ENCODE measurements around the gene PIK3CD.
"Not testable (repeated sequence)": the region's sequence is repeated elsewhere in the genome, so short reads cannot be mapped to it uniquely, and the experiment has no call there.

The PIK3CD gene

GRCh38 chr1:9762446-9762845 lies 110.9 kb downstream of the PIK3CD start:
- not testable (repeated sequence) for H3K27me3 ChIP-seq (ENCODE audit: control insufficient read depth, insufficient read depth, low read length); H3K9me3 ChIP-seq (ENCODE audit: control insufficient read depth, insufficient read depth, low read length); H3K36me3 ChIP-seq (ENCODE audit: control insufficient read depth, insufficient read depth, low read length); H3K4me3 ChIP-seq (ENCODE audit: low read depth, low read length); H3K27ac ChIP-seq (ENCODE audit: low read depth, low read length); H3K9ac ChIP-seq (ENCODE audit: low read depth, low read length)
- H3K4me1 ChIP-seq (ENCODE audit: control insufficient read depth, insufficient read depth, low read length) = peaks cover 28% of the 10 kb centered on the region

- Histone ChIP-seq H3K4me3 (ENCODE audit: low read depth, low read length) (no peak overlapping the region), H3K9ac (ENCODE audit: low read depth, low read length) (no peak overlapping the region), H3K27ac (ENCODE audit: low read depth, low read length) (peak overlapping the region; percentile 42), H3K9me3 (ENCODE audit: control insufficient read depth, insufficient read depth, low read length) (no peaks in the 10 kb centered on the region), H3K4me1 (ENCODE audit: control insufficient read depth, insufficient read depth, low read length) (peaks cover 28% of the 10 kb centered on the region), H3K36me3 (ENCODE audit: control insufficient read depth, insufficient read depth, low read length) (no peaks in the 10 kb centered on the region), H3K27me3 (ENCODE audit: control insufficient read depth, insufficient read depth, low read length) (no peaks in the 10 kb centered on the region)
Observed at GRCh38 chr1:9763914-9764313, 112.4 kb downstream of the PIK3CD start.

GRCh38 chr1:9764550-9764949 lies 113.0 kb downstream of the PIK3CD start:
- H3K27me3 ChIP-seq (ENCODE audit: control insufficient read depth, insufficient read depth, low read length) = no peaks in the 10 kb centered on the region
- peaks cover 28% of the 10 kb centered on the region for H3K4me1 ChIP-seq (ENCODE audit: control insufficient read depth, insufficient read depth, low read length)
- H3K9ac ChIP-seq (ENCODE audit: low read depth, low read length) = no peak overlapping the region
- no peak overlapping the region for H3K4me3 ChIP-seq (ENCODE audit: low read depth, low read length)
- H3K36me3 ChIP-seq (ENCODE audit: control insufficient read depth, insufficient read depth, low read length) = no peaks in the 10 kb centered on the region
- no peaks in the 10 kb centered on the region for H3K9me3 ChIP-seq (ENCODE audit: control insufficient read depth, insufficient read depth, low read length)
- H3K27ac ChIP-seq (ENCODE audit: low read depth, low read length) = no peak overlapping the region

GRCh38 chr1:9766759-9767442 lies 115.4 kb downstream of the PIK3CD start:
- peak overlapping the region; percentile 53 for H3K27ac ChIP-seq (ENCODE audit: low read depth, low read length)
- no peak overlapping the region for H3K4me3 ChIP-seq (ENCODE audit: low read depth, low read length)
- H3K9me3 ChIP-seq (ENCODE audit: control insufficient read depth, insufficient read depth, low read length) = no peaks in the 10 kb centered on the region
- H3K9ac ChIP-seq (ENCODE audit: low read depth, low read length) = no peak overlapping the region
- no peaks in the 10 kb centered on the region for H3K27me3 ChIP-seq (ENCODE audit: control insufficient read depth, insufficient read depth, low read length)
- peaks cover 6% of the 10 kb centered on the region; the same call in 1 of the 2 replicates for H3K4me1 ChIP-seq (ENCODE audit: control insufficient read depth, insufficient read depth, low read length)
- H3K36me3 ChIP-seq (ENCODE audit: control insufficient read depth, insufficient read depth, low read length) = no peaks in the 10 kb centered on the region; the same call in 1 of the 2 replicates

- H3K27me3 ChIP-seq (ENCODE audit: control insufficient read depth, insufficient read depth, low read length) = no peaks in the 10 kb centered on the region
- H3K9me3 ChIP-seq (ENCODE audit: control insufficient read depth, insufficient read depth, low read length) = no peaks in the 10 kb centered on the region
- H3K36me3 ChIP-seq (ENCODE audit: control insufficient read depth, insufficient read depth, low read length) = peaks cover 10% of the 10 kb centered on the region
- H3K27ac ChIP-seq (ENCODE audit: low read depth, low read length) = no peak overlapping the region
- H3K4me3 ChIP-seq (ENCODE audit: low read depth, low read length) = no peak overlapping the region
- H3K9ac ChIP-seq (ENCODE audit: low read depth, low read length) = no peak overlapping the region
- H3K4me1 ChIP-seq (ENCODE audit: control insufficient read depth, insufficient read depth, low read length) = peaks cover 6% of the 10 kb centered on the region; the same call in 1 of the 2 replicates
Observed at GRCh38 chr1:9767964-9768668, 116.6 kb downstream of the PIK3CD start.

- Histone ChIP-seq H3K4me3 (ENCODE audit: low read depth, low read length) (no peak overlapping the region), H3K27ac (ENCODE audit: low read depth, low read length) (no peak overlapping the region), H3K4me1 (ENCODE audit: control insufficient read depth, insufficient read depth, low read length) (peaks cover 3% of the 10 kb centered on the region; the same call in 1 of the 2 replicates), H3K9me3 (ENCODE audit: control insufficient read depth, insufficient read depth, low read length) (no peaks in the 10 kb centered on the region), H3K36me3 (ENCODE audit: control insufficient read depth, insufficient read depth, low read length) (peaks cover 16% of the 10 kb centered on the region), H3K9ac (ENCODE audit: low read depth, low read length) (no peak overlapping the region), H3K27me3 (ENCODE audit: control insufficient read depth, insufficient read depth, low read length) (no peaks in the 10 kb centered on the region)
Observed at GRCh38 chr1:9768983-9769382, 117.5 kb downstream of the PIK3CD start.

GRCh38 chr1:9770298-9770697 lies 118.8 kb downstream of the PIK3CD start:
- peaks cover 16% of the 10 kb centered on the region for H3K36me3 ChIP-seq (ENCODE audit: control insufficient read depth, insufficient read depth, low read length)
- no peak overlapping the region for H3K27ac ChIP-seq (ENCODE audit: low read depth, low read length)
- H3K4me3 ChIP-seq (ENCODE audit: low read depth, low read length) = no peak overlapping the region
- no peaks in the 10 kb centered on the region; the same call in 1 of the 2 replicates for H3K4me1 ChIP-seq (ENCODE audit: control insufficient read depth, insufficient read depth, low read length)
- no peaks in the 10 kb centered on the region for H3K9me3 ChIP-seq (ENCODE audit: control insufficient read depth, insufficient read depth, low read length)
- H3K27me3 ChIP-seq (ENCODE audit: control insufficient read depth, insufficient read depth, low read length) = no peaks in the 10 kb centered on the region
- H3K9ac ChIP-seq (ENCODE audit: low read depth, low read length) = no peak overlapping the region

- H3K9ac ChIP-seq (ENCODE audit: low read depth, low read length) = no peak overlapping the region
Observed at GRCh38 chr1:9774712-9775679, 123.5 kb downstream of the PIK3CD start.

GRCh38 chr1:9776685-9777084 lies 125.2 kb downstream of the PIK3CD start:
- H3K4me1 ChIP-seq (ENCODE audit: control insufficient read depth, insufficient read depth, low read length) = no peaks in the 10 kb centered on the region
- no peaks in the 10 kb centered on the region for H3K27me3 ChIP-seq (ENCODE audit: control insufficient read depth, insufficient read depth, low read length)
- H3K36me3 ChIP-seq (ENCODE audit: control insufficient read depth, insufficient read depth, low read length) = peaks cover 16% of the 10 kb centered on the region
- no peak overlapping the region for H3K9ac ChIP-seq (ENCODE audit: low read depth, low read length)
- H3K4me3 ChIP-seq (ENCODE audit: low read depth, low read length) = no peak overlapping the region
- no peaks in the 10 kb centered on the region for H3K9me3 ChIP-seq (ENCODE audit: control insufficient read depth, insufficient read depth, low read length)
- H3K27ac ChIP-seq (ENCODE audit: low read depth, low read length) = no peak overlapping the region

More at GRCh38 chr1:9774712-9775679, 123.5 kb downstream of the PIK3CD start:
- Histone ChIP-seq H3K36me3 (ENCODE audit: control insufficient read depth, insufficient read depth, low read length) (peaks cover 16% of the 10 kb centered on the region), H3K4me1 (ENCODE audit: control insufficient read depth, insufficient read depth, low read length) (no peaks in the 10 kb centered on the region), H3K4me3 (ENCODE audit: low read depth, low read length) (no peak overlapping the region), H3K27me3 (ENCODE audit: control insufficient read depth, insufficient read depth, low read length) (no peaks in the 10 kb centered on the region), H3K27ac (ENCODE audit: low read depth, low read length) (no peak overlapping the region), H3K9me3 (ENCODE audit: control insufficient read depth, insufficient read depth, low read length) (no peaks in the 10 kb centered on the region)
